ENCODE measurements around the gene EFNA3. TPM values are rescaled to one million over a fixed set of nuclear protein-coding genes. Genes with fewer than 3 reads are reported as not detected.

EFNA3 gene
- total and polyA plus RNA-seq, 2 experiments from 2014 or later = 10.3 to 13.6 TPM

DNA sequence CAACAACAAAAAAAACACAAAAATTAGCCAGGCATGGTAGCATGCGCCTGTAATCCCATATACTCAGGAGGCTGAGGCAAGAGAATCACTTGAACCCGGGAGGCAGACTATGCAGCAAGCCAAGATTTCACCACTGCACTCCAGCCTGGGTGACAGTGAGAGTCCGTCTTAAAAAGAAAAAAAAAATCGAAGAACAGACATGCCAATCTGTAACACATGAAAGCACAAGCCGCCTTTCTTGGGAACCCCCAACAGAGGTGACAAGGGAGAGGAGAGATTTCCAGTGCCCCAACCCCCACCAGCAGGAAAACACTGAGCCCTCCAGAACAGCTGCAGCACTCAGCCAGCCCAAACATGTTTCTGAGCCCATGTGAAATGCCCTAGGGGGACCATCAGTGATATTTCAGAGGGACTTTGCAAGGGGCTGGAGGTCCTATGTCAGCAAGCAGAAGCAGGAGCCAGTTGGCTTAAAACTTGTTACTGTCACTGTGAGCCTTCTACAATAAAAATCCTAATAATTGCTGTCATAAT lies 34.9 kb downstream of the EFNA3 start (continued):
- TF ChIP-seq, protein P1, sequence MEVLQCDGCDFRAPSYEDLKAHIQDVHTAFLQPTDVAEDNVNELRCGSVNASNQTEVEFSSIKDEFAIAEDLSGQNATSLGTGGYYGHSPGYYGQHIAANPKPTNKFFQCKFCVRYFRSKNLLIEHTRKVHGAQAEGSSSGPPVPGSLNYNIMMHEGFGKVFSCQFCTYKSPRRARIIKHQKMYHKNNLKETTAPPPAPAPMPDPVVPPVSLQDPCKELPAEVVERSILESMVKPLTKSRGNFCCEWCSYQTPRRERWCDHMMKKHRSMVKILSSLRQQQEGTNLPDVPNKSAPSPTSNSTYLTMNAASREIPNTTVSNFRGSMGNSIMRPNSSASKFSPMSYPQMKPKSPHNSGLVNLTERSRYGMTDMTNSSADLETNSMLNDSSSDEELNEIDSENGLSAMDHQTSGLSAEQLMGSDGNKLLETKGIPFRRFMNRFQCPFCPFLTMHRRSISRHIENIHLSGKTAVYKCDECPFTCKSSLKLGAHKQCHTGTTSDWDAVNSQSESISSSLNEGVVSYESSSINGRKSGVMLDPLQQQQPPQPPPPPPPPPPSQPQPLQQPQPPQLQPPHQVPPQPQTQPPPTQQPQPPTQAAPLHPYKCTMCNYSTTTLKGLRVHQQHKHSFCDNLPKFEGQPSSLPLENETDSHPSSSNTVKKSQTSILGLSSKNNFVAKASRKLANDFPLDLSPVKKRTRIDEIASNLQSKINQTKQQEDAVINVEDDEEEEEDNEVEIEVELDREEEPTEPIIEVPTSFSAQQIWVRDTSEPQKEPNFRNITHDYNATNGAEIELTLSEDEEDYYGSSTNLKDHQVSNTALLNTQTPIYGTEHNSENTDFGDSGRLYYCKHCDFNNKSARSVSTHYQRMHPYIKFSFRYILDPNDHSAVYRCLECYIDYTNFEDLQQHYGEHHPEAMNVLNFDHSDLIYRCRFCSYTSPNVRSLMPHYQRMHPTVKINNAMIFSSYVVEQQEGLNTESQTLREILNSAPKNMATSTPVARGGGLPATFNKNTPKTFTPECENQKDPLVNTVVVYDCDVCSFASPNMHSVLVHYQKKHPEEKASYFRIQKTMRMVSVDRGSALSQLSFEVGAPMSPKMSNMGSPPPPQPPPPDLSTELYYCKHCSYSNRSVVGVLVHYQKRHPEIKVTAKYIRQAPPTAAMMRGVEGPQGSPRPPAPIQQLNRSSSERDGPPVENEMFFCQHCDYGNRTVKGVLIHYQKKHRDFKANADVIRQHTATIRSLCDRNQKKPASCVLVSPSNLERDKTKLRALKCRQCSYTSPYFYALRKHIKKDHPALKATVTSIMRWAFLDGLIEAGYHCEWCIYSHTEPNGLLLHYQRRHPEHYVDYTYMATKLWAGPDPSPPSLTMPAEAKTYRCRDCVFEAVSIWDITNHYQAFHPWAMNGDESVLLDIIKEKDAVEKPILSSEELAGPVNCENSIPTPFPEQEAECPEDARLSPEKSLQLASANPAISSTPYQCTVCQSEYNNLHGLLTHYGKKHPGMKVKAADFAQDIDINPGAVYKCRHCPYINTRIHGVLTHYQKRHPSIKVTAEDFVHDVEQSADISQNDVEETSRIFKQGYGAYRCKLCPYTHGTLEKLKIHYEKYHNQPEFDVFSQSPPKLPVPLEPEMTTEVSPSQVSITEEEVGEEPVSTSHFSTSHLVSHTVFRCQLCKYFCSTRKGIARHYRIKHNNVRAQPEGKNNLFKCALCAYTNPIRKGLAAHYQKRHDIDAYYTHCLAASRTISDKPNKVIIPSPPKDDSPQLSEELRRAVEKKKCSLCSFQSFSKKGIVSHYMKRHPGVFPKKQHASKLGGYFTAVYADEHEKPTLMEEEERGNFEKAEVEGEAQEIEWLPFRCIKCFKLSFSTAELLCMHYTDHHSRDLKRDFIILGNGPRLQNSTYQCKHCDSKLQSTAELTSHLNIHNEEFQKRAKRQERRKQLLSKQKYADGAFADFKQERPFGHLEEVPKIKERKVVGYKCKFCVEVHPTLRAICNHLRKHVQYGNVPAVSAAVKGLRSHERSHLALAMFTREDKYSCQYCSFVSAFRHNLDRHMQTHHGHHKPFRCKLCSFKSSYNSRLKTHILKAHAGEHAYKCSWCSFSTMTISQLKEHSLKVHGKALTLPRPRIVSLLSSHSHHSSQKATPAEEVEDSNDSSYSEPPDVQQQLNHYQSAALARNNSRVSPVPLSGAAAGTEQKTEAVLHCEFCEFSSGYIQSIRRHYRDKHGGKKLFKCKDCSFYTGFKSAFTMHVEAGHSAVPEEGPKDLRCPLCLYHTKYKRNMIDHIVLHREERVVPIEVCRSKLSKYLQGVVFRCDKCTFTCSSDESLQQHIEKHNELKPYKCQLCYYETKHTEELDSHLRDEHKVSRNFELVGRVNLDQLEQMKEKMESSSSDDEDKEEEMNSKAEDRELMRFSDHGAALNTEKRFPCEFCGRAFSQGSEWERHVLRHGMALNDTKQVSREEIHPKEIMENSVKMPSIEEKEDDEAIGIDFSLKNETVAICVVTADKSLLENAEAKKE (CRISPR knock-in tag; IDR thresholded peaks at IDR 0.05) = no peak
- TF ChIP-seq POLR2AphosphoS5 (IDR thresholded peaks at IDR 0.05; ENCODE audit: low read depth) (no peak), JUNB (IDR thresholded peaks at IDR 0.05; ENCODE audit: unreplicated experiment) (no peak)

DNA sequence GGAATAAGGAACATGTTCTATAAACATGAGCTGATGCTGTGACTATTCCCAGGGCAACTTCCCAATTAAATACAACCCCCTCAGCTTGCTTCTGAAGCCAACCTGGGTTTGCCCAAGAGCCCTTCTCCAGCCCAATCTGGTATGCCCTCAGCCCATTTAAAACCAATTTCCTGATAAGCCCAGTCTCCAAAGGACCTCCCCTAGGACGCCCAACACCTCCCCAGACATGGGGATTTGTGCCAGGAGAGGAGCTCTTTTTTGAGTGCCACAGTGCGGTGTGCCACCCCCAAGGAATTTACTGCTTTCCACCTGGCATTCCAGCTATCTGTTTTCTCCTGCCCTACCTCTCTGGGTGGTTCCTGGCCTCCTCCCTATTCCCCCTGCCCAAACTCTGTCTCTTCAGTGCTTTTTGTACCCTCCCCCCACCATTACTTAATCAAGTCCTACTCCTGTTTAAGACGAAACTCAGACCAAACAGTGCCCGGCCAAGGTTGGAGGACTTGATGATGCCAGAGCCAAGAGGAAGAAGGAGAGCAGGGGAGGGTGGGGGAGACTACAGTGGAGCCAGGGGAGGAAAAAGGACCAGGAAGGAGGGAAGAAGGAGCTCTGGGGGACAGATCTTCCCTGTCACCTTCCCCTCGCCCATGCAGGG lies 37.6 kb downstream of the EFNA3 start:
- Histone ChIP-seq H3K4me1 (ENCODE audit: insufficient read depth) (peaks cover 4% of the 10 kb centered on the region; the same call in 1 of the 2 replicates), H3K36me3 (ENCODE audit: insufficient read depth) (no peaks in the 10 kb centered on the region), H3K27ac (ENCODE audit: low read depth) (no peak overlapping the region), H3K4me3 (no peak overlapping the region), H3K9me2 (ENCODE audit: insufficient read depth) (no peaks in the 10 kb centered on the region), H3K79me2 (replicated peaks; ENCODE audit: insufficient read depth) (no peaks in the 10 kb centered on the region), H3K4me2 (no peak overlapping the region), H3K27me3 (ENCODE audit: insufficient read depth) (peaks cover 8% of the 10 kb centered on the region), H2AFZ (no peak overlapping the region), H4K20me1 (replicated peaks; ENCODE audit: insufficient read depth) (no peaks in the 10 kb centered on the region), H3F3A (replicated peaks; ENCODE audit: low read depth) (0 out of 2 replicates have a peak, but pooled peaks cover 3% of the 10 kb centered on the region)
- Mint-ChIP-seq H3K27ac (no peak overlapping the region), H3K27me3 (ENCODE audit: insufficient read depth, low read depth, poor library complexity) (peaks cover 19% of the 10 kb centered on the region), H3K4me3 (no peak overlapping the region), H3K9me3 (no peaks in the 10 kb centered on the region), H3K4me1 (0 out of 3 replicates have a peak, but pooled peaks cover 2% of the 10 kb centered on the region), H3K36me3 (ENCODE audit: low read depth) (no peaks in the 10 kb centered on the region)
- DNase-seq (ENCODE audit: low spot score) (no peak), ATAC-seq (no peak)
- TF ChIP-seq, protein P2, sequence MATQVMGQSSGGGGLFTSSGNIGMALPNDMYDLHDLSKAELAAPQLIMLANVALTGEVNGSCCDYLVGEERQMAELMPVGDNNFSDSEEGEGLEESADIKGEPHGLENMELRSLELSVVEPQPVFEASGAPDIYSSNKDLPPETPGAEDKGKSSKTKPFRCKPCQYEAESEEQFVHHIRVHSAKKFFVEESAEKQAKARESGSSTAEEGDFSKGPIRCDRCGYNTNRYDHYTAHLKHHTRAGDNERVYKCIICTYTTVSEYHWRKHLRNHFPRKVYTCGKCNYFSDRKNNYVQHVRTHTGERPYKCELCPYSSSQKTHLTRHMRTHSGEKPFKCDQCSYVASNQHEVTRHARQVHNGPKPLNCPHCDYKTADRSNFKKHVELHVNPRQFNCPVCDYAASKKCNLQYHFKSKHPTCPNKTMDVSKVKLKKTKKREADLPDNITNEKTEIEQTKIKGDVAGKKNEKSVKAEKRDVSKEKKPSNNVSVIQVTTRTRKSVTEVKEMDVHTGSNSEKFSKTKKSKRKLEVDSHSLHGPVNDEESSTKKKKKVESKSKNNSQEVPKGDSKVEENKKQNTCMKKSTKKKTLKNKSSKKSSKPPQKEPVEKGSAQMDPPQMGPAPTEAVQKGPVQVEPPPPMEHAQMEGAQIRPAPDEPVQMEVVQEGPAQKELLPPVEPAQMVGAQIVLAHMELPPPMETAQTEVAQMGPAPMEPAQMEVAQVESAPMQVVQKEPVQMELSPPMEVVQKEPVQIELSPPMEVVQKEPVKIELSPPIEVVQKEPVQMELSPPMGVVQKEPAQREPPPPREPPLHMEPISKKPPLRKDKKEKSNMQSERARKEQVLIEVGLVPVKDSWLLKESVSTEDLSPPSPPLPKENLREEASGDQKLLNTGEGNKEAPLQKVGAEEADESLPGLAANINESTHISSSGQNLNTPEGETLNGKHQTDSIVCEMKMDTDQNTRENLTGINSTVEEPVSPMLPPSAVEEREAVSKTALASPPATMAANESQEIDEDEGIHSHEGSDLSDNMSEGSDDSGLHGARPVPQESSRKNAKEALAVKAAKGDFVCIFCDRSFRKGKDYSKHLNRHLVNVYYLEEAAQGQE (IDR thresholded peaks at IDR 0.05; ENCODE audit: unreplicated experiment) = no peak
- no peak for TF ChIP-seq EZH2phosphoT487 (IDR thresholded peaks at IDR 0.05; ENCODE audit: unreplicated experiment)
- no peak for TF ChIP-seq JUNB (IDR thresholded peaks at IDR 0.05; ENCODE audit: unreplicated experiment)
- no peak for TF ChIP-seq ZNF331 (CRISPR knock-in tag; IDR thresholded peaks at IDR 0.05; ENCODE audit: low read depth)
- no peak for TF ChIP-seq NANOG (IDR thresholded peaks at IDR 0.05; ENCODE audit: borderline replicate concordance)
- no peak for TF ChIP-seq ZNF114 (CRISPR knock-in tag; IDR thresholded peaks at IDR 0.05)
- no peak for TF ChIP-seq EZH2 (IDR thresholded peaks at IDR 0.05; ENCODE audit: low read depth, unreplicated experiment)
- TF ChIP-seq CREB1 (CRISPR knock-in tag; IDR thresholded peaks at IDR 0.05; ENCODE audit: low read depth) = no peak
- TF ChIP-seq STAT1 (IDR thresholded peaks at IDR 0.05; ENCODE audit: unreplicated experiment) = no peak
